GM21515 (cell line): ENCODE measurements around the gene U2AF2.

ENCODE experiments used
- ATAC-seq: cut with Tn5 transposase; IDR thresholded peaks from one replicate; pipeline ENCODE4 v1.9.1; 2021; ENCODE audit not compliant: unreplicated experiment

U2AF2 gene

GRCh38 chr19:55673465-55673864 is 18.6 kb downstream of the U2AF2 start:
- ATAC-seq, result no peak

- no peak for ATAC-seq
Observed at GRCh38 chr19:55673889-55674288, 19.1 kb downstream of the U2AF2 start.

- no peak for ATAC-seq
Observed at GRCh38 chr19:55674459-55674840, 19.6 kb downstream of the U2AF2 start.

- ATAC-seq, result peak; percentile 49
Observed at GRCh38 chr19:55674841-55675660, 20.2 kb downstream of the U2AF2 start, which contains the start of gene EPN1. Gene EPN1, plus strand, starts transcription at chr19:55675226. Its CDS starts 3,402 bp downstream, at chr19:55678628.

- ATAC-seq, result no peak
Observed at GRCh38 chr19:55675661-55676354, 21.0 kb downstream of the U2AF2 start.

GRCh38 chr19:55676383-55676782 is 21.5 kb downstream of the U2AF2 start:
- ATAC-seq, result no peak

GRCh38 chr19:55676889-55677505 is 22.2 kb downstream of the U2AF2 start:
- no peak for ATAC-seq

GRCh38 chr19:55677572-55678028 is 22.8 kb downstream of the U2AF2 start:
- ATAC-seq, result no peak

GRCh38 chr19:55678121-55678671 is 23.4 kb downstream of the U2AF2 start:
- ATAC-seq, result peak; percentile 66

GRCh38 chr19:55679343-55680257 is 24.8 kb downstream of the U2AF2 start:
- ATAC-seq, result no peak

- ATAC-seq, result no peak
Observed at GRCh38 chr19:55680339-55681130, 25.7 kb downstream of the U2AF2 start.

- no peak for ATAC-seq
Observed at GRCh38 chr19:55681131-55682092, 26.6 kb downstream of the U2AF2 start.

- no peak for ATAC-seq
Observed at GRCh38 chr19:55683449-55684261, 28.8 kb downstream of the U2AF2 start.

GRCh38 chr19:55684946-55685681 is 30.3 kb downstream of the U2AF2 start:
- ATAC-seq, result no peak

- ATAC-seq, result no peak
Observed at GRCh38 chr19:55685776-55686175, 30.9 kb downstream of the U2AF2 start.

GRCh38 chr19:55686311-55687050 is 31.6 kb downstream of the U2AF2 start:
- no peak for ATAC-seq
